Measurements from ENCODE around the gene L1CAM. TPM values are rescaled to one million over a fixed set of nuclear protein-coding genes. Genes with fewer than 3 reads are reported as not detected.

The L1CAM gene
- total RNA-seq, 1 donor from 2014 or later = 12.6 TPM

DNA sequence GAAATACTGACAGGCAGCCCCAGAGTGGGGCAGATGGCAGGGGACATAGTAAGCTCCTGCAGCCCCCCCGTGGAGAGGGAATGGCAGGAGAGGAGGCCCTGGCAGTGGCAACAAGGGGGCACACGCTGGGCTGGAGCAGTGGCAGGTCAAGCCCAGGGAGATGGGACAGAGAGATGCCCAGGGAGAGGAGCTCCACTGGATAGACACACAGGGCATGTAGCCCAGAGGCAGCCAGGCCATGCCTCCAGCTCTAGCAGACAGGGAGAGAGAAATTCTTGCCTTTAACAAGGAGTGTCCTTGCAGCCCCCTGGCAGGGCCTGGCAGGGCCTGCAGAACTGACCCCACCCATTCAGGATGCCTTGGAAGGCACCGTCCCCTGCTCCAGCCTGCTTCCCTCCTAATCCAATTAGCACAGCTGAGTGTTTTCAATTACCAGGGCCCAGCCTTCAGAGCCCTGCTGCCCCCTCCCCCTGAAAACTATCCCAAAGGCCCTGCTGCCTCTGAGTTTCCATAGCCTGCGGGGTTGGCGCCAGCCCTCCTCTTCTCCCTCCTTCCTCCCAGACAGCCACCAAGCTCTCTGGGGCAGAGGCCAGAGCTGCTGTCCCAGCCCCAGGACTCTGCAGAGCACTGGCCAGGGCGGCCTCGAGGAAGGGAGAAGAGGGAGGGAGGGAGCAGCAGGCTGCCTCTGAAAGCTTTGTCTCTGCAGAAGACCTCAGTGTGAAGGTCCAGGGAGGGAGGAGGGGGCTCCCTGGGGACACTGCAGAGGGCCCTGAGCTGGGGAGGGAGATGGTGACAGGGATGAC, 12.5 kb downstream of the L1CAM start:
- TF ChIP-seq CTCF (conservative IDR thresholded peaks at IDR 0.05) = no peak
- Mint-ChIP-seq H3K4me1 (ENCODE audit: unreplicated experiment) (peaks cover 5% of the 10 kb centered on the region), H3K36me3 (no peaks in the 10 kb centered on the region), H3K4me3 (no peak overlapping the region), H3K27ac (no peak overlapping the region), H3K9me3 (no peaks in the 10 kb centered on the region), H3K27me3 (peaks cover 21% of the 10 kb centered on the region)
- DNase-seq (ENCODE audit: extremely low spot score, unreplicated experiment) = no peak

- Mint-ChIP-seq H3K4me1 (ENCODE audit: unreplicated experiment) (no peaks in the 10 kb centered on the region), H3K27me3 (peaks cover 16% of the 10 kb centered on the region), H3K9me3 (no peaks in the 10 kb centered on the region), H3K4me3 (no peak overlapping the region), H3K27ac (no peak overlapping the region), H3K36me3 (no peaks in the 10 kb centered on the region)
- no peak for DNase-seq (ENCODE audit: extremely low spot score, unreplicated experiment)
- TF ChIP-seq CTCF (conservative IDR thresholded peaks at IDR 0.05) = no peak
Observed at GRCh38 chrX:153871946-153872878, 13.8 kb downstream of the L1CAM start.

DNA sequence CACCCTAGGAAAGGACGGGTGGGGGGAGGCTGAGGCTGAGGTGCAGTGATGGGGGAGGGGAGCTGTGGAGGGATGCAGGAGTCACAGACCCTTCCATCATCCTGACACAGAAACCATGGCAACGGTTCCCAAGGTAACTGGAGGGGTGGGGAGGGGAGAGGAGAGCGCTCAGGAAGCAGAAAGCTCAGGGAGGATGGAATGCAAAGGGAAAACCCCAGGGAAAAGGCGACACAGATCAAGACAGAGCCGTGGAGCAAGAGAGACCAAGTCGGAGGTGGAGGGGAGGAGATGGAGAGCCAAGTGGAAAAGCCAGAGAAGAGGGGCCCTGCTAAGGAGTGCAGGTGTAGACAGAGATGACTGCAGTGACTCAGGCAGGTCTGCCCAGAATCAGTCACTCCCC, 14.5 kb downstream of the L1CAM start:
- H3K27ac Mint-ChIP-seq = no peak overlapping the region
- H3K4me1 Mint-ChIP-seq (ENCODE audit: unreplicated experiment) = no peaks in the 10 kb centered on the region
- H3K27me3 Mint-ChIP-seq = peaks cover 15% of the 10 kb centered on the region
- H3K4me3 Mint-ChIP-seq = no peak overlapping the region
- H3K9me3 Mint-ChIP-seq = no peaks in the 10 kb centered on the region
- no peak for DNase-seq (ENCODE audit: extremely low spot score, unreplicated experiment)
- H3K36me3 Mint-ChIP-seq = no peaks in the 10 kb centered on the region
- no peak for TF ChIP-seq CTCF (conservative IDR thresholded peaks at IDR 0.05)

GRCh38 chrX:153870791-153871360, 15.1 kb downstream of the L1CAM start:
- no peaks in the 10 kb centered on the region for H3K36me3 Mint-ChIP-seq
- no peak for DNase-seq (ENCODE audit: extremely low spot score, unreplicated experiment)
- no peak overlapping the region for H3K27ac Mint-ChIP-seq
- no peak overlapping the region for H3K4me3 Mint-ChIP-seq
- no peak for TF ChIP-seq CTCF (conservative IDR thresholded peaks at IDR 0.05)
- no peaks in the 10 kb centered on the region for H3K9me3 Mint-ChIP-seq
- H3K27me3 Mint-ChIP-seq = peaks cover 11% of the 10 kb centered on the region
- H3K4me1 Mint-ChIP-seq (ENCODE audit: unreplicated experiment) = no peaks in the 10 kb centered on the region

- H3K4me1 Mint-ChIP-seq (ENCODE audit: unreplicated experiment) = no peaks in the 10 kb centered on the region
Observed at GRCh38 chrX:153870288-153870690, 15.7 kb downstream of the L1CAM start.

More at GRCh38 chrX:153870288-153870690, 15.7 kb downstream of the L1CAM start:
- TF ChIP-seq CTCF (conservative IDR thresholded peaks at IDR 0.05) = no peak
- peaks cover 11% of the 10 kb centered on the region for H3K27me3 Mint-ChIP-seq
- no peak for DNase-seq (ENCODE audit: extremely low spot score, unreplicated experiment)
- H3K4me3 Mint-ChIP-seq = no peak overlapping the region
- no peaks in the 10 kb centered on the region for H3K9me3 Mint-ChIP-seq
- no peaks in the 10 kb centered on the region for H3K36me3 Mint-ChIP-seq
- no peak overlapping the region for H3K27ac Mint-ChIP-seq
